ENCODE results near the gene HDAC7.
"Not testable (repeated sequence)": the region's sequence is repeated elsewhere in the genome, so short reads cannot be mapped to it uniquely, and the experiment has no call there.

The HDAC7 gene

DNA sequence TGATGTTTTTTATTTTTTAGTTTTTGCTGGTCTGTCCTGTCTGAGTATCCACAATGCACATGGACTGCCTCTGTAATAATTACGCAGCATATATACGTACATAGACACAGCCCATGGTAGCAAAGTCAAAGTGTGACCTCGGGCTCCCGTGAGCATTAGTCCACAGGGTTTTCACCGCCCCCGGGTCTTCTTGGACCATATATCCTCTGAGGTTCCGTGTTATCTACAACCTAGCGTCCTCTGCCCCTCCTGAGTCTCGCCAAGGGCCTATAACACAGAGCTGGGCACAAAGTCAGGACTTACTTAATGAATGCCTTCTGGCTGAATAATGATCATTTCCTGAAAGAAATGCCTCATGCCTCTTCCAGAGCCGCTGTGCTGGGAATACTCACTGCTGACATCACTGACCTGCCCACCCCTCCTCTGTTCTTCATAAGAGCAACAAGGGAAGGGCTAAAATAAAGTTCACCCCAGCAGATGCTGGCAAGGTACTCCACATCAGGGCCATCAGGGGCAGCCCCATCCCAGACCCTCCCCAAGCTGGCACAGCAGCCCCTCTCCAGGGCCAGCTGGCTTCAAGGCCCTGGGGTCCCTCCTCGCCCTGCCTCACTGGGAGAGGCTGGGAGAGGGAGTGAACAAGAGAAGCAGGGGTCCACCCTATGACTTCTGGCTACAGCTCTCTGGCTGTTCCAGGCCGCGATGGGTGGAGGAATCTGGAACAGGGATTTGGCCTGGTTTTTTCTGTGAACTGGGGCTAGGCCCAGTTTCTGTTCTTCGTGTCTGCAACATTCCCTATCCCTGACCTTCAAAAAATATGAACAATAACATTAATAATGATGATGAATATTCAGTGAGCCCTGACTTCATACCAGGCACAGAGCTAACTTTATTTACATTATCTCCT, 7.9 kb downstream of the HDAC7 start:
- no peak for DNase-seq

DNA sequence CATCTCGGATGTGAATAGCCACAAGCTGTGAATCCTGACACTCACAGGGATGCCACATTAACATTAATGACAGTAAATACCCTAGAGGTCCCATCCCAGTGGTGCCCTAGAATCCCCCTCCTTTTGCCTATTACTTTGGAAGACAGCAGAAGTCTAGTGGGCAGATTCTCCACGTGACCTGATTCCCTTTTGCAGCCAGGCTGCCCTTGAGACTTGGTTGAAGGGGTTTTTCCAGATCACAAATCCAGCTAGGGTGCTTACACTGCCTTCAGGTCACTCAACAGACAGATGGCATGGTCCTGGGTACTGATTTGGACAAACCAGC, 8.7 kb downstream of the HDAC7 start:
- no peak for DNase-seq

DNA sequence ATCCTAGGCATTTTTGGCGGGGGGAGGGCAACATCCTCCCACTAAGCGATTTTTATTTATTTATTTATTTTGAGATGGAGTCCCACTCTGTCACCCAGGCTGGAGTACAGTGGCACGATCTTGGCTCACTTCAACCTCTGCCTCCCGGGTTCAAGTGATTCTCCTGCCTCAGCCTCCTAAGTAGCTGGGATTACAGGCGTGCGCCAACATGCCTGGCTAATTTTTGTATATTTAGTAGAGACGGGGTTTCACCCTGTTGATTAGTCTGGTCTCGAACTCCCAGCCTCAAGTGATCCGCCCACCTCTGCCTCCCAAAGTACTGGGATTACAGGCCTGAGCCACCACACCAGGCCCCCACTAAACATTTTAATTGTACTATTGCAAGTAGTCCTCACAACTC, 10.2 kb downstream of the HDAC7 start:
- DNase-seq, result not testable (repeated sequence)

DNA sequence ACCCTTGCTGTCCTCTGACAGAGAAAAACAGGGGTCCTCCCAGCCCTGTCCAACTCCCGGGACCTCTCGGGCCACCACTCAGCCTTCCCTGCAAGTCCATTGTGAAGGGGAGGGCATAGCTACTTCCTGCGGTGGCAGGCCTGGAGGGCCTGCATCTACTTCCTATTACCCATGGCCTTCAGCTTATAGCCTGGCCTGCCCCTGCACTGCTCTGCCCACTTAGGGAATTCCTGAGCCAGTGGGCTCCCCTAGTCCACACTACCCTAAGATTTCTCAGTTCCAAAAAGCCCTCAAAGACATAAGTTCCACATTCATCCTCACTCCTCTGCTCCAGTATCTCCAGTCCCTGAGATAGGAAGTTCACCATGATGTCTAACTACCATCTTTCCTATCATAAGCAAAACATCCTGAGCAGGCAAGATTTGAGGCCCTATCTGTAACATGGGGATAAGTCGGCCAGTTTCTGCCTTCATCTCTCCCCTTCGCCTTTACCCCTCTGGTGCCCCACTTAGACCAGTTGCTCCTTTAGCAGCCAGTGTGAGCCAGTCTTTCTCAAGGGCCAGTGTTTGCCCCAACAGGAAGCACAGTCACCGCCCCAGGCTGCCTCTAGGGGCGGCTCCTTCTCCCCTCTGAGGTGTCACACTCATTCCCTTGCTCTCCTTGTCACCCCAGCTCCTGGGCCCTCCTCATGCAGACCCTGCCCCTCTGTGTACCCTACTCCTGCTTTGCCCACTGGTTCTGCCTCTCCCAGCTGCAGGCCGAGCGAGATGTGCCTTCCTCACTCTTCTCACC, 10.9 kb downstream of the HDAC7 start:
- no peak for DNase-seq

DNA sequence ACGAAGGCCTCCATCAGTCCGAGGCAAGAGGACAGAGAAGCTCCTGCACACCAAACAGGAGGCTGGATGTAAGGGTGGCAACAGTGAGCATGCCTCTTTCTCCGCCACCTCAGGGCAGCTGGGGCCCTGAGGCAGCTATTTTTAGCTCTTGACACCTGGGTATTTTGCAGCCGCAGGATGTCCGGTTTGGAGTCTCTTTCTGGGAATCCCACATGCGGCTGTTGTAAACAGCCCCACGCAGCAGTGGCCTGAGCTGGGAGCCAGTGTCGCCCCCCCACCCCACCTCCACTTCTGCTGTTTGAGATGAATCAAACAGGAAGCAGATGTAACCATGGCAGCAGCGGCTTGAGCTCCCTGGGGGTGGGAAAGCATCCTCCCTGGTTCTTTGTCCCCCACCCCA, 11.7 kb downstream of the HDAC7 start:
- DNase-seq, result peak; percentile 43

DNA sequence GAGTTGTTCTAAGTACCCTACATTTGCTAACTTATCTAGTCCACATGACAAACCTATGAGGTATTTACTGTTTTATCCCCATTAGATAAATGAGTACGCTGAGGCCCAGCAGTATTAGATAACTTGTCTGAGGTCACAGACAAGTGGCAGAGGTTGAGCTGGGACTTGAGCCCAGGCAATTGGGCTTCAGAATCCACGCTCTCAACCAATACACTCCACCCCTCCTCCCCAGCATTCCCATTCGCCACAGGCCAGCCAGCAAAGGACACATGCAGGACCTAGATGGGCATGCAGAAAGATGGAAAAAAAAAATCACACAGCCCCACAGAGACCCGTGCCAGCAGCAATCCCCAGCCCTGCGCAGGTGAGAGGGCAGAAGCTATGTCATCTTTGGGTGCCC, 12.4 kb downstream of the HDAC7 start:
- DNase-seq, result no peak

DNA sequence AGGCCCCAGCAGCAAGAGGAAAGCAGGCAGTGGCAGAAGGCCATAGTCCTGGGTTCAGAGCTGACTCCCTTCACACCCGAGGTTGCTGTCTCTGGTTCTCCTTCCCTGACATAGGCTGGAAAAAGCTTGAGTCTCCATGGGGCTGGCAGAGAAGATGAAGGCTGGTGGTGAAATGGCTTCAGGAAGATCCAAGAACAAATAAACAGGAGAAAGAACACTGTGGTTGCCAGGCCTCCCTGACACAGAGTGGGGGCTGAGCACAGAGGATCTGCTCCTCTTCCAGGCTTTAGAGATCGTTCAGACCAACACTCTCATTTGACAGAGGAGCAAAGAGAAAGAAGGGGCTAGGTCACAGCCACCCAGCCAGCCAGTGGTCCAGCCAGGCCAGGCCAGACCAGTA, 14.3 kb downstream of the HDAC7 start:
- no peak for DNase-seq

DNA sequence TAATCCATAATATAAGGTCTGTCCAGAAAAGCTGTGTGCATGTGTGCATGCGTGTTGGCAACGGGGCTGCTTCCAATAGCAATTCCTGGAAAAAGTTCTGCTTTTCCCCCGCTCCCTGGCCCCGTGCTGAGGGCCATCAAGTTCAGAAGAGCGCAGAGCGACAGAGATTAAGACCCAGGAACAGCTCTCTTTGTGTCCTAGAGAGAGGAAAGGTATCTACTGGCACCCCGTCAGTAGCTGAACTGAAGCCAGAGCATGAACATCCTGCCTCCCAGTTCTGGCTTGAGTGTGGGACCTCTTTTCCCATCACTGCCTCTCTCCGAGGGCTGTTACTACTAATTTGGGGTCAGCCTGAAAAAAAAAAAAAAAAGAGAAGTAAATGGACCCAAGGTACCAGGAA, 15.5 kb downstream of the HDAC7 start:
- DNase-seq, result no peak

DNA sequence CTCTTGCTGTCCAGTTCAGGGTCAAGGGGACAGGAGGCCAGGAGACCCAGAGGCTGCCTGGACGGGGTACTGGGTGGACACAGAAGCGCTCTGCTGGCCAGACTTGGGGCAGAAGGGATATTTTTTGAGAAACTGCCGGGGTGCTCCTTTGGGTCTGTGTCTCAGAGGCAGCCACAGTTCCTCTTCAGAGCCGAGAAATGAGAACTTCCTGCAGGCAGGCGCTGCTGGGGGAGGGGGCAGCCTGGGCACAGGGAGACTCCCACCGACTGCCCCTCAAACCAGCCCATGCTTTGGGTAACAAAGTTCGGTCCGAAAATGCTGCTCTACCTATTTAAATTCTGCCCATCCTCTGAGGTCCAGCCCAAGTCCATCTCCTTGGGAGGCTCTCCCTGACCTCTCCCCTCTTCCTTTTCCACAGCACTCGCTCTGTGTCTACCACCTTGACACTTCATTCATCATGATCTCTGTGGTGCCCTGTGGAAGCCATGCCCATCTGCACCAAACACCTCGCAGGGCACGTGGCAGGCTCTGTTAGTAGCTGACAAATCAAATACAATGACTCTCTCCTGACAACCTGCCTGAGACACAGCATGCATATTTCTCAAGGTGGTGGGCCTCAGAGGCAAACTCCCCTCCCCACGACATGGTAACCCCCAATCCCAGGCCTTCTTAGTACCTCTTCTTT, 16.4 kb downstream of the HDAC7 start:
- DNase-seq, result no peak

DNA sequence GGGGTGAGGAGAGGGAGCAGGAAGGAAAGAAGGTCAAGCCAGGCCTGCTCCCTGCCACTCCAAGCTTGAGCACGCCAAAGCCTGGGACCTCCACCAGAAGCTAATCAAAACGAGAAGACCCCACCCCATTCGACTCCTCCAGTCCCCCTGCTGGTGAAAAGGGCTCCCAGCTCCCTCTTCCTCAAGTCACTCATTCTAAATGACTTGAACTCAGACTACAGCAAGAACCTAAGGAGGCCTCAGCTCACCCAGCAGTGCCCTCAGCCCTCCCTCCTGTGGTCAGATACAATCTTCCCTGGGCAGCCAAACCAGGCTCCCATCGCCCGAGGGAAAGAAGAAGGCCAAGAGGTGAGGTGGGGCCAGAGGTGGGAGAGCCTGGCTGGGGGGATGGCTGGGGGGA, 17.4 kb downstream of the HDAC7 start:
- no peak for DNase-seq

DNA sequence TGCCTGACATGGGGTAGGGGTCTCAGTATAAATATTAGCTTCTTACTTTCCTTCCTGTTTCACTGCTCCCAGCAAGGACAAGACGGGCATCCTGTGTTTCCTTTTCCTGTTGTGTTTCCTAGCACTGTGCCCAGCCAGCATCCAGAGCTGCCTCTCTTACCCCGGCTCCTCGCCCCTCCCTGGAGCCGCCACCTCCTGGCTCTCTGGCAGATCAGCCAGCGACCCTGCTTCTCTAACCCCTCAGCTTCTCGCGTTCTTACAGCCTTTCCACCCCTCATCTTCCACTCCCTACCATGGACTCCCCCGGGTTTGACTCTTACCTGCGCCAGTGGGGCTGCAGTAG, 17.8 kb downstream of the HDAC7 start:
- no peak for DNase-seq

DNA sequence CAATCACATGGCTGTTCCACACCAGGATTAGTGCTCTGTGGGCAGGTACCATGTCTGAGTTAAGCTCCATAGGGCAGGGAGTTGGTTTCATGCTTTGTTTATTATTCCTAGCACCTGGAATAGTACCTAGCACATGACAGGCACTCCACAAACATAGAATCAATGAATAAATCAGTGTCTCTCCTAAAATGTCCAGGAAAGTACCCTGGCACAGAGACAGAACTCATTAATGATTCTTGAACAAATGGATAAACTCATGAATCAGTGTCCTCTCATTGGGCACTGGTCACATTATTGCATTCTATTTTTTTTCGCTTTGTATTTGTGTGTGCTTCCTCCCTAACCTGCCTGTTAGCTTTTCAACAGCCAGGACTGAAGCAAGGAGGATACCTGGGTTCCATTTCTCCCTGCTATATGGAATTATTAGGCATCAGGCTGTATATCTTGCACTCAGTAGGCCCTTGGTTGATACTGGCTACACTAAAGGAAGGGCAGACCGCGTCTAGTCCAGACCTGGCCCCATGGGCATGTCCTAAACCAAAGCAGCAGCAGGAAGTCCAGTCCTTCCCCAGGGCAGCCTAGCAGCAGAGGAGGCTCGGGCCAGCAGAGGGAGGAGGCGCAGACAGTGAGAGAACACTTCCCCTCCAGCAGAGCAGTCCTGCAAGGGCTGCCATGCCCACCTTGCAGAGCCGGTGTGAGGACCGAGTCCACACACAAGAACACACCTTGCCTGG, 18.4 kb downstream of the HDAC7 start:
- DNase-seq, result no peak

DNA sequence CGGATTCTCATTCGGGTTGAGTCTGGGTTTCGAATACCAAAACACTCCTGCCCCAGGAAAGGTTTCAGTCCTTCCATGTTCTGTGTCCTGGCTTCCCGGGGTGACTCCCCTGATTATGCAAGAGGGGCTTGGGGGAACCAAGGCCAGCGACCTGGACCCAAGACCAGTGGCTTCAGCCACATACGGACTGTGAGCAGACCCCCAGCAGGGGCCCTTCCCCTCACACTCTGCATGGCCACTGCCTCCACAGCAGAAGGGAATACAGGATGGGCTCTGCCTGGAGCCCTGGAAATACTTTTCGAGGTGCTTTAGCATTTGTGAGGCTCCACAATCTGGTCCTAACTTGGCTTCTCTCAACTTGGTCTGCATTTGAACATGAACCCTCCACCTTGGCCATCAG, 19.1 kb downstream of the HDAC7 start:
- DNase-seq, result no peak

DNA sequence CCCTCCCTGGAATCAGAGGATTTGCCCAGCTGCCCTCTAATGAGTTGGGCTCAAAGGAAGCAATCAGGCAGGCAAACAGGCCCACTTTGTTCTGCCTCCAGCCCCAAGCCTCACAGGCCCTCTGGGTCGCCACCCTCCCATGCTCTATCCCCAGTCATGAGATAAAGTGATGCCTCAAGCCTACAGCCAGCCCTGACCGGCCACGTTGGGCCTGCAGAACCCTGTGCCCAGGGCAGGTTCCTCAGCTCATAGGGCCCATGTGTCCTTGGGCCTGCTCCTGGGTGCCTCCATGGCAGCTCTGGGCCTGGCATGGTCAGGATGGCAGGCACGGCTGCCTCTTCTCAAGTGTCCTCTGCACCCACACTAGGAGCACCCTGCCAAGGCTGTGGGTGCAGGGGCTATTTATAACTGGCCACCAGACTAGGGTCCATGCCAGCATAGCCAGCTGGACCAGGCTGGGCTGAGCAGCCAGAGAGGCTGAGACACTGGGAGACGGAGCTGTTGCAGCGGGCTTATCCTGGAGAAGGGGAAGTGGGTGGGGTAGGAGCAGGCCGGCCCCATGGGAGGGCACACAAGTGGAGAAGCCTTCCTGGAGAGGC, 20.2 kb downstream of the HDAC7 start:
- no peak for DNase-seq

DNA sequence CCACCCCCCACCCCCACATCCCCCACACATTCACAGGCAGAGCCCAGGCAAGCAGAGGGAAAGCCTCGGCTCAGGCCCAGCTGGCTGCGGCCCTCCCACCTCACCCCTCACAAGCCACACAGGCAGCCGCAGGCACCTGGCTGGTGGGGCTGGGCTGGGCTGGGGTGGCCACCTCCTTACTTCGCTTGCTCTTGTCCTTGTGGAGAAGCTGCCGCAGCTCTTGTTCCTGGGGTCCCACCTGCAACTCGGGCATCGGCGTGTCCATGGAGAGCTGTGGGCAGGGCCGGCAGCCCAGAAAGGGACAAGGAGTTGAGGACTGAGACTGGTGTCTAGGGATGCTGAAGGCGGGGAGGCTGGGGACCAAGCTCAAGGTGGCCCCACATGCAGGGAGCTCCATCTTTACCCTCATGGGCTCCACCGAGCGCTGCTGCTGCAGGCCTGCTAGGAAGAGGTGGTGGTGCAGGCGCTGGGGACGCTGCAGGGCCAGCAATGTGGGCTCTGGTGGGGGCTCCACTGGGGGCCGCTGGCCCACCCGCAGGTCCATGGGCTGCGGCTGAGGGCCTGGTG, 21.2 kb downstream of the HDAC7 start:
- no peak for DNase-seq

DNA sequence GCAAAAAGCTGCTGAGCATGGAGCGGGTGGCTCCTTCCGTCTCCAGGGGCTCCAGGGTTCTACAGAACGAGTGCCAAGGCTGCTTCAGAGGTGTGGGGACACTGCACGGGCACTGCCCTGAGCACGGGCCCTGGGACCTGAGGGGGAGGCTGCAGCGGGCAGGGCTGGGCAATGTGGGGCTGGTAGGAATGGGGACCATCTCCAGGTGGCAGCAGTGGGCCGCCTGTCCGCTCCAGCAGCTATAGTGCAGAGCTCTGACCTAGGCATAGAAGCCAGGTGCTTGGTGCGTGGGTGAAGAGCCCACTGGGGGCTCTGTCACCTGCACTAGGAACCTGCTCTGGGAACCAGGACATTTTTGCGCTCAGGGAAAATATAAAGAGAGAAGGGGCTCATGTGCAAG, 22.3 kb downstream of the HDAC7 start:
- DNase-seq, result peak; percentile 14

DNA sequence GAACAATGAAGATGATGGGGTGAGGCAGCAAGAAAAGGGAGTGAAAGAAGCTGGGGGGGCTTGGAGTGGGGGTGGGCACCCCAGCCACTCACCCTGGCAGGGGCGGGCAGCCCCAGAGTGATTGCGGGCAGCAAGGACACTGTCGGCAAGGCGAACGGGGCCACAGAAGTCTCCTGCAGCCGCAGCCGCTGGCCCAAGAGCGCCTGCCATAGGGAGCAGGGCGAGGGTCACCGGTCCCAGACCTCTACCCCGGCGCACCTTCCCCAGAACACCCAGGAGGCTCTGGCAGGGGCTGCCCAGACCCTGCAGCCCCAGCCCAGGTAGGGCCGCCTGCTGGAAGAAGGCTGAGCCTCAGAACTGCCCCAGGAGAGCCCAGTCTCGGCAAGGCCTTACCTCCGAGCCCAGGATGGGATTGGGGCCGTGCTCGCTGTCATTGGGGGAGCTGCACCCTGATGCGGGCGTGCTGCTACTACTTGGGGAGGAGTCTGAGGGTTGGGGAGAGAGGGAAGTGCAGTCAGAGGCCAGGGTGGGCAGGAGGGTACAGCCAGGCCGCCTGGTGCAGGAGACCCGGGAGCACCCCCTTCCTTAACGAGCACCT, 23.8 kb downstream of the HDAC7 start:
- no peak for DNase-seq

DNA sequence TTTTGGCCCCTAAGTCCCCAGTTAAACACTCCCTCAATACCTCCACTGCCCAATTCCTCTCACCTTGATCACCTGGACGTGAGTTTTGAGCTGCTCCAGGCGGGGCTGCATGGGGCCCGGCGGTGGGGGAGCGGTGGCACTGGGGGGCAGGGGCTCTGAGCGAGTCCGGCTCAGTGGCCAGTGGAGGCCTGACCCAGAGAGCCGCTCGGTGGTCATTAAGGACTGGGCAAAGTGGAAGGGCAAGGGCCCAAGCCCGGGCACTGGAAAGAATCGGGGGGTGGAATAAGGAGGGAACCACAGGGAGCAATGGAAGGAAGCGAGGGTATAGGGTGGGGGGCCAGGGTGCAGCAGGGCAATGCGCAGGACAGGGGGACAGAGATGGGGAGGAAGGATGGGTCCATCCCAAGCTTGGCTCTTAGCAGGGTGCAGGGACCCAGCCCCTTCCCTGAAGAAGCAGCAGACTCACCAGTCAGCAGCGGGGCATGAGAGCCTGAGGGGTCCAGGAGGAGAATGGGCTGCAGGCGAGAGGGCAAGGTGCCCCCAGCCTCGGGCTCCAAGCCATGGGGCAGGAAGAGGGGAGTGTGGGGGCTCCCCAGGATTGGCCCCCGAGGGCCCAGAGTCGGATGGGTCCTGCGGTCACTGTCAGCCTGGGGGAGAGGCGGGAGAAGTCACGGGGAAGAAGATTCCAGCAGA, 24.4 kb downstream of the HDAC7 start:
- no peak for DNase-seq

DNA sequence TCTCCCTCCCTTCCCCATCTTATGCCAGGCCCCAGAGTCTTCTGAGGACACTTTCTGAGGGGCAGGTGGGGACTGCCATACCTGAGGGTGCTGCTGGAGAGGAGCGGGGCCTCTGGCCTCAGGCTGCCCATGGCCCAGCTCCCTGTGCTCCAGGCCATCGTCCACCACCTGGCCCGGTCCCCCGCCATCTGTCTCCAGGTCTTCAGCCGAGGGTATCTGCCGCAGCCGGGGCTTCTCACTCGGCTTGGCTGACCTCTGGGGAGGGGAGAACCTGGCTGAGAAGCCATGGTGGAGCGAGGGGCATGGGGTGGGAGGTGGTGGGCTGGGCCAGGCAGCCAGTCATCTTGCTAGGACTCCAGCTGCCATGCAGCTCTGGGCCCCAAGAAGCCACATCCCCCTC, 25.0 kb downstream of the HDAC7 start:
- DNase-seq, result no peak

DNA sequence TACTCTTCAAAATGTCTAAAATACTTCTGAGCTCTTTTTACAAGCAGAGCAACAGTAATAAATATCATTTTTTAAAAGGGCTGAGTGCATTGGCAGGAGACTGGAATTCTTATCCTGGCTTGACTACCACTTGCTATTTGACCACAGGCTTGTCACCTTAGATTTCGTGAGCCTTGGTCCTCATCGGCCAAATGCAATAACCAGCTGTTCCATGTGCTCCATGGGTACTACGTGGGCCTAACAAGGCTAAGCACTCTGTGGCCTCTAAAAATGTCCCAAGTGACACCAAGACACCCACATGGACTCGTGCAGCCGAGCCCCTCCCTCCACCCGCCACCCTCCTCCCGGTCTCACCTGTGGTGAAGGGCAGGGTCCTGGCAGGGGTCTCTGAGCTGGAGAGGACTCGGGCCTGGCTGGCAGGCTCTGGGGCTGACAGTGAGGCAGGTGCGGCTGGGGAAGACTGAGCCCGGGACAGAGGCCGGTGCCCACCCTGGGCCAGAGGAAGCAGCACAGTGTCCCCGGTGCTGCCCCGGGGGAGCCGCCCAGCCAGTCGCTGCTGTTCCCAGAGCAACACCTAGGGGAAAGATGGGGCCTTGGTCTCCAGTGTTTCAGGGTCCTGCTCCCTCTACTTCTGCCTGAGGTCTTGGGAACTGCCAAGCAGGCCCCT, 26.6 kb downstream of the HDAC7 start:
- DNase-seq, result no peak

DNA sequence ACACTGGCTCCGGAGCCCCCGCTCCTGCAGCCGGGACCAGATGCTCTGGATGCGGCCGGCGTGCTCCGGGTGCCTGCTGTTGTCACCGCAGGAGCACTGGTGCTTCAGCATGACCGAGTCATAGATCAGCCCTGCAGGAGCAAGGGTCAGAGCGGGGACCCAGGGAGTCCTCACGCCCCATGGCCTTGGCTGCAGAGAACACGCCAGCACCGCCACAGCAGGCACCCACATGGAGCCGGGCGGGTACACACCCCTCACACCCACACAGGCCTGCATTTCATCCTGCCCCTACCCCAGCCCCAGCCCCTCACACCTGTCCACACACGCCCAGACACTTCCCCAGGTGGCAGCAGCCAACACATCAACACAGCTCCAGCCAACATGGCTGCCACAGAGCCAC, 27.8 kb downstream of the HDAC7 start:
- DNase-seq, result no peak

Measured in COR-L47 (cell line).